ENCODE data around the gene ANKRD12. TPM values are rescaled to one million over a fixed set of nuclear protein-coding genes. Genes with fewer than 3 reads are reported as not detected.

ANKRD12 gene
- total and polyA plus RNA-seq, 4 donors = 2.7 to 59.7 (median 17.3) TPM

DNA sequence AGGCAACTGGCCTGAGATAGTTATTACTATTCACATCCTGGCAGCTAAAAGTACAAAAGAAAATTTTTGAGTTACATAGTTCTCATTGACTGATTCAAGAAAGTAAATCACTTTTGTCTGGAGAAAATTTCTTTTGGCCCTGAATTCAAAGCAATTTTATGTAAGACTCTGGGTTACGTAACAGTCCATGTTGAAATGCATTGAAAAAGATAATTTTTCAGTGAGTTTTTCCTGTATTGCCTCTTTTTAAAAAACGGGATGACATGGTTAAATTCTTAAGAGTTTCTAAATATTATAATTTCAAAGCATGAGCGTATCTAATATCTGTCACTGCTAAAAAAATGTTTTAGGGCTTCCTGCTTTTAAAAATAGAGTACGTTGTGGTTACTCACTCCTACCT is 72.7 kb downstream of the ANKRD12 start:
- Histone ChIP-seq H3K4me1 (ENCODE audit: control insufficient read depth in 4 of 4, insufficient read depth in 4 of 4, low read length in 3 of 4) (no peaks in the 10 kb centered on the region), H3K36me3 (ENCODE audit: control insufficient read depth in 4 of 4, insufficient read depth in 3 of 4, low read depth in 1 of 4, low read length in 3 of 4) (peaks cover 3 to 25% (median 9%) of the 10 kb centered on the region in 4 donors), H3K9me3 (ENCODE audit: control insufficient read depth in 4 of 4, low read length in 3 of 4) (no peaks in the 10 kb centered on the region), H3K27ac (ENCODE audit: low read depth in 1 of 2, low read length in 2 of 2) (no peak overlapping the region), H3K27me3 (ENCODE audit: control insufficient read depth in 4 of 4, insufficient read depth in 4 of 4, low read length in 3 of 4) (no peaks in the 10 kb centered on the region), H3K4me3 (ENCODE audit: low read depth in 1 of 3, low read length in 3 of 3) (no peak overlapping the region), H3K9ac (ENCODE audit: low read depth in 1 of 2, low read length in 2 of 2) (no peak overlapping the region)
- 87% methylated on average over 4 of the region's 4 CpGs for WGBS
- no peak for DNase-seq (ENCODE audit: low spot score)
- no peak for TF ChIP-seq TAF1 (conservative IDR thresholded peaks at IDR 0.05)
- TF ChIP-seq EGR1 (IDR thresholded peaks at IDR 0.05; ENCODE audit: low read depth in 2 of 2) = no peak

DNA sequence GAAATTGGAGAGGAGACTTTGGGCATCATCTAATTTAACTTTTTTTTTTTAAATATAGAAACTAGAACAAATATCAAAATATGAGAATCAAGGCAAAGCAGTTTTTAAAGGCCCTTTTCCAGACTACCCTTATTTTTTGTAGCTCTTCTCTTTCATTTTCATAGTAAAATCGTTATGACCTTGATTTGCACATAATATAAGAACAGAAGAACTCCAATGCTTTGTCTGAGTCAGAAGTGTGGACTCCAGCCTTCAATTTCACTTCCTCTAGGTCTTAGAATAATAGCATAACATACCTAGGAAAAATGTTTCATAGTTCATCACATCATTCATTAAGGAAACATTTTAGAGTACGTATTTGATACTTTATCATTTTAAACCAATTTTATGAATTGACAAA is 74.4 kb downstream of the ANKRD12 start:
- no peak overlapping the region for H3K4me3 ChIP-seq (ENCODE audit: low read depth in 1 of 3, low read length in 3 of 3)
- H3K9me3 ChIP-seq (ENCODE audit: control insufficient read depth in 4 of 4, low read length in 3 of 4) = no peaks in the 10 kb centered on the region
- no peaks in the 10 kb centered on the region for H3K27me3 ChIP-seq (ENCODE audit: control insufficient read depth in 4 of 4, insufficient read depth in 4 of 4, low read length in 3 of 4)
- TF ChIP-seq, protein P1, sequence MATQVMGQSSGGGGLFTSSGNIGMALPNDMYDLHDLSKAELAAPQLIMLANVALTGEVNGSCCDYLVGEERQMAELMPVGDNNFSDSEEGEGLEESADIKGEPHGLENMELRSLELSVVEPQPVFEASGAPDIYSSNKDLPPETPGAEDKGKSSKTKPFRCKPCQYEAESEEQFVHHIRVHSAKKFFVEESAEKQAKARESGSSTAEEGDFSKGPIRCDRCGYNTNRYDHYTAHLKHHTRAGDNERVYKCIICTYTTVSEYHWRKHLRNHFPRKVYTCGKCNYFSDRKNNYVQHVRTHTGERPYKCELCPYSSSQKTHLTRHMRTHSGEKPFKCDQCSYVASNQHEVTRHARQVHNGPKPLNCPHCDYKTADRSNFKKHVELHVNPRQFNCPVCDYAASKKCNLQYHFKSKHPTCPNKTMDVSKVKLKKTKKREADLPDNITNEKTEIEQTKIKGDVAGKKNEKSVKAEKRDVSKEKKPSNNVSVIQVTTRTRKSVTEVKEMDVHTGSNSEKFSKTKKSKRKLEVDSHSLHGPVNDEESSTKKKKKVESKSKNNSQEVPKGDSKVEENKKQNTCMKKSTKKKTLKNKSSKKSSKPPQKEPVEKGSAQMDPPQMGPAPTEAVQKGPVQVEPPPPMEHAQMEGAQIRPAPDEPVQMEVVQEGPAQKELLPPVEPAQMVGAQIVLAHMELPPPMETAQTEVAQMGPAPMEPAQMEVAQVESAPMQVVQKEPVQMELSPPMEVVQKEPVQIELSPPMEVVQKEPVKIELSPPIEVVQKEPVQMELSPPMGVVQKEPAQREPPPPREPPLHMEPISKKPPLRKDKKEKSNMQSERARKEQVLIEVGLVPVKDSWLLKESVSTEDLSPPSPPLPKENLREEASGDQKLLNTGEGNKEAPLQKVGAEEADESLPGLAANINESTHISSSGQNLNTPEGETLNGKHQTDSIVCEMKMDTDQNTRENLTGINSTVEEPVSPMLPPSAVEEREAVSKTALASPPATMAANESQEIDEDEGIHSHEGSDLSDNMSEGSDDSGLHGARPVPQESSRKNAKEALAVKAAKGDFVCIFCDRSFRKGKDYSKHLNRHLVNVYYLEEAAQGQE (IDR thresholded peaks at IDR 0.05) = no peak
- TF ChIP-seq NR2F2 (IDR thresholded peaks at IDR 0.05) = no peak
- TF ChIP-seq, protein P2, sequence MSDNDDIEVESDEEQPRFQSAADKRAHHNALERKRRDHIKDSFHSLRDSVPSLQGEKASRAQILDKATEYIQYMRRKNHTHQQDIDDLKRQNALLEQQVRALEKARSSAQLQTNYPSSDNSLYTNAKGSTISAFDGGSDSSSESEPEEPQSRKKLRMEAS (IDR thresholded peaks at IDR 0.05) = no peak
- no peak for TF ChIP-seq FOXA2 (IDR thresholded peaks at IDR 0.05)
- TF ChIP-seq EGR1 (IDR thresholded peaks at IDR 0.05; ENCODE audit: low read depth in 2 of 2) = no peak
- TF ChIP-seq, protein P3, sequence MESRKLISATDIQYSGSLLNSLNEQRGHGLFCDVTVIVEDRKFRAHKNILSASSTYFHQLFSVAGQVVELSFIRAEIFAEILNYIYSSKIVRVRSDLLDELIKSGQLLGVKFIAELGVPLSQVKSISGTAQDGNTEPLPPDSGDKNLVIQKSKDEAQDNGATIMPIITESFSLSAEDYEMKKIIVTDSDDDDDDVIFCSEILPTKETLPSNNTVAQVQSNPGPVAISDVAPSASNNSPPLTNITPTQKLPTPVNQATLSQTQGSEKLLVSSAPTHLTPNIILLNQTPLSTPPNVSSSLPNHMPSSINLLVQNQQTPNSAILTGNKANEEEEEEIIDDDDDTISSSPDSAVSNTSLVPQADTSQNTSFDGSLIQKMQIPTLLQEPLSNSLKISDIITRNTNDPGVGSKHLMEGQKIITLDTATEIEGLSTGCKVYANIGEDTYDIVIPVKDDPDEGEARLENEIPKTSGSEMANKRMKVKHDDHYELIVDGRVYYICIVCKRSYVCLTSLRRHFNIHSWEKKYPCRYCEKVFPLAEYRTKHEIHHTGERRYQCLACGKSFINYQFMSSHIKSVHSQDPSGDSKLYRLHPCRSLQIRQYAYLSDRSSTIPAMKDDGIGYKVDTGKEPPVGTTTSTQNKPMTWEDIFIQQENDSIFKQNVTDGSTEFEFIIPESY (IDR thresholded peaks at IDR 0.05) = no peak
- no peak for TF ChIP-seq JUND (IDR thresholded peaks at IDR 0.05)
- TF ChIP-seq TAF1 (conservative IDR thresholded peaks at IDR 0.05) = no peak
- no peak for TF ChIP-seq RXRA (IDR thresholded peaks at IDR 0.05)
- no peak for TF ChIP-seq HNF4G (IDR thresholded peaks at IDR 0.05)
- TF ChIP-seq RAD21 (IDR thresholded peaks at IDR 0.05) = no peak
- TF ChIP-seq FOXA1 (IDR thresholded peaks at IDR 0.05) = no peak
- TF ChIP-seq GABPA (IDR thresholded peaks at IDR 0.05 in 1 of 2, conservative IDR thresholded peaks at IDR 0.05 in 1 of 2) = no peak
- TF ChIP-seq, protein P4, sequence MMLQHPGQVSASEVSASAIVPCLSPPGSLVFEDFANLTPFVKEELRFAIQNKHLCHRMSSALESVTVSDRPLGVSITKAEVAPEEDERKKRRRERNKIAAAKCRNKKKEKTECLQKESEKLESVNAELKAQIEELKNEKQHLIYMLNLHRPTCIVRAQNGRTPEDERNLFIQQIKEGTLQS (IDR thresholded peaks at IDR 0.05) = no peak
- WGBS = 86% methylated on average over 2 of the region's 2 CpGs
- H3K27ac ChIP-seq (ENCODE audit: low read depth in 1 of 2, low read length in 2 of 2) = no peak overlapping the region
- no peak overlapping the region for H3K9ac ChIP-seq (ENCODE audit: low read depth in 1 of 2, low read length in 2 of 2)
- no peak for DNase-seq (ENCODE audit: low spot score)
- peaks cover 4 to 35% (median 11%) of the 10 kb centered on the region in 4 donors for H3K36me3 ChIP-seq (ENCODE audit: control insufficient read depth in 4 of 4, insufficient read depth in 3 of 4, low read depth in 1 of 4, low read length in 3 of 4)
- H3K4me1 ChIP-seq (ENCODE audit: control insufficient read depth in 4 of 4, insufficient read depth in 4 of 4, low read length in 3 of 4) = no peaks in the 10 kb centered on the region

Data from liver (tissue), 9 donors.